ENCODE results near the gene AP2A2.

GRCh38 chr11:897253-898142 lies 28.2 kb upstream of the AP2A2 start:
- TF ChIP-seq, protein P1, sequence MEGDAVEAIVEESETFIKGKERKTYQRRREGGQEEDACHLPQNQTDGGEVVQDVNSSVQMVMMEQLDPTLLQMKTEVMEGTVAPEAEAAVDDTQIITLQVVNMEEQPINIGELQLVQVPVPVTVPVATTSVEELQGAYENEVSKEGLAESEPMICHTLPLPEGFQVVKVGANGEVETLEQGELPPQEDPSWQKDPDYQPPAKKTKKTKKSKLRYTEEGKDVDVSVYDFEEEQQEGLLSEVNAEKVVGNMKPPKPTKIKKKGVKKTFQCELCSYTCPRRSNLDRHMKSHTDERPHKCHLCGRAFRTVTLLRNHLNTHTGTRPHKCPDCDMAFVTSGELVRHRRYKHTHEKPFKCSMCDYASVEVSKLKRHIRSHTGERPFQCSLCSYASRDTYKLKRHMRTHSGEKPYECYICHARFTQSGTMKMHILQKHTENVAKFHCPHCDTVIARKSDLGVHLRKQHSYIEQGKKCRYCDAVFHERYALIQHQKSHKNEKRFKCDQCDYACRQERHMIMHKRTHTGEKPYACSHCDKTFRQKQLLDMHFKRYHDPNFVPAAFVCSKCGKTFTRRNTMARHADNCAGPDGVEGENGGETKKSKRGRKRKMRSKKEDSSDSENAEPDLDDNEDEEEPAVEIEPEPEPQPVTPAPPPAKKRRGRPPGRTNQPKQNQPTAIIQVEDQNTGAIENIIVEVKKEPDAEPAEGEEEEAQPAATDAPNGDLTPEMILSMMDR (conservative IDR thresholded peaks at IDR 0.05; ENCODE audit: low read depth, low read length), result no peak
- no peak for TF ChIP-seq EZH2 (IDR thresholded peaks at IDR 0.05; ENCODE audit: low read length, unreplicated experiment)
- TF ChIP-seq EZH2phosphoT487 (IDR thresholded peaks at IDR 0.05; ENCODE audit: borderline replicate concordance, low read length), result no peak

Measured in PC-3 (cell line).